ENCODE results near the gene CCDC7.
"Not testable (repeated sequence)": the region's sequence is repeated elsewhere in the genome, so short reads cannot be mapped to it uniquely, and the experiment has no call there.

CCDC7 gene

GRCh38 chr10:32582946-32583345 is 137.0 kb downstream of the CCDC7 start:
- DNase-seq, result no peak

- not testable (repeated sequence) for DNase-seq
Measured at GRCh38 chr10:32598022-32598421, 152.1 kb downstream of the CCDC7 start.

- no peak for DNase-seq
Measured at GRCh38 chr10:32600317-32600716, 154.4 kb downstream of the CCDC7 start.

- DNase-seq, result not testable (repeated sequence)
Measured at GRCh38 chr10:32601562-32601961, 155.6 kb downstream of the CCDC7 start.

- DNase-seq, result no peak
Measured at GRCh38 chr10:32605787-32606186, 159.8 kb downstream of the CCDC7 start.

- DNase-seq, result not testable (repeated sequence)
Measured at GRCh38 chr10:32610543-32610942, 164.6 kb downstream of the CCDC7 start.

- DNase-seq, result no peak
Measured at GRCh38 chr10:32616438-32616837, 170.5 kb downstream of the CCDC7 start.

- DNase-seq, result no peak
Measured at GRCh38 chr10:32618482-32618881, 172.5 kb downstream of the CCDC7 start.

- no peak for DNase-seq
Measured at GRCh38 chr10:32621969-32622368, 176.0 kb downstream of the CCDC7 start.

GRCh38 chr10:32622409-32622808 is 176.5 kb downstream of the CCDC7 start:
- DNase-seq, result no peak

GRCh38 chr10:32627183-32627582 is 181.2 kb downstream of the CCDC7 start:
- DNase-seq, result no peak

GRCh38 chr10:32629910-32630309 is 184.0 kb downstream of the CCDC7 start:
- DNase-seq, result no peak

GRCh38 chr10:32646535-32646934 is 200.6 kb downstream of the CCDC7 start:
- DNase-seq, result no peak

GRCh38 chr10:32650246-32650655 is 204.3 kb downstream of the CCDC7 start:
- DNase-seq, result no peak

GRCh38 chr10:32657430-32657829 is 211.5 kb downstream of the CCDC7 start:
- DNase-seq, result not testable (repeated sequence)

GRCh38 chr10:32661346-32661745 is 215.4 kb downstream of the CCDC7 start:
- no peak for DNase-seq

GRCh38 chr10:32680803-32681557 is 235.0 kb downstream of the CCDC7 start:
- DNase-seq, result no peak

- DNase-seq, result no peak
Measured at GRCh38 chr10:32684291-32684690, 238.4 kb downstream of the CCDC7 start.

- DNase-seq, result no peak
Measured at GRCh38 chr10:32687116-32687515, 241.2 kb downstream of the CCDC7 start.

- no peak for DNase-seq
Measured at GRCh38 chr10:32687546-32687945, 241.6 kb downstream of the CCDC7 start.

GRCh38 chr10:32692174-32692573 is 246.2 kb downstream of the CCDC7 start:
- DNase-seq, result no peak

GRCh38 chr10:32693441-32693979 is 247.6 kb downstream of the CCDC7 start:
- DNase-seq, result no peak

- not testable (repeated sequence) for DNase-seq
Measured at GRCh38 chr10:32699683-32700082, 253.7 kb downstream of the CCDC7 start.

- no peak for DNase-seq
Measured at GRCh38 chr10:32713560-32713959, 267.6 kb downstream of the CCDC7 start.

GRCh38 chr10:32731527-32731926 is 285.6 kb downstream of the CCDC7 start:
- DNase-seq, result no peak
